GM18511 (cell line): ENCODE results near the gene ATP5PO.

Experiments used
- ATAC-seq: cut with Tn5 transposase; IDR thresholded peaks from one replicate; pipeline ENCODE4 v1.9.1; 2021; ENCODE audit warnings: mild to moderate bottlenecking, moderate library complexity; ENCODE audit not compliant: unreplicated experiment

Gene ATP5PO

DNA sequence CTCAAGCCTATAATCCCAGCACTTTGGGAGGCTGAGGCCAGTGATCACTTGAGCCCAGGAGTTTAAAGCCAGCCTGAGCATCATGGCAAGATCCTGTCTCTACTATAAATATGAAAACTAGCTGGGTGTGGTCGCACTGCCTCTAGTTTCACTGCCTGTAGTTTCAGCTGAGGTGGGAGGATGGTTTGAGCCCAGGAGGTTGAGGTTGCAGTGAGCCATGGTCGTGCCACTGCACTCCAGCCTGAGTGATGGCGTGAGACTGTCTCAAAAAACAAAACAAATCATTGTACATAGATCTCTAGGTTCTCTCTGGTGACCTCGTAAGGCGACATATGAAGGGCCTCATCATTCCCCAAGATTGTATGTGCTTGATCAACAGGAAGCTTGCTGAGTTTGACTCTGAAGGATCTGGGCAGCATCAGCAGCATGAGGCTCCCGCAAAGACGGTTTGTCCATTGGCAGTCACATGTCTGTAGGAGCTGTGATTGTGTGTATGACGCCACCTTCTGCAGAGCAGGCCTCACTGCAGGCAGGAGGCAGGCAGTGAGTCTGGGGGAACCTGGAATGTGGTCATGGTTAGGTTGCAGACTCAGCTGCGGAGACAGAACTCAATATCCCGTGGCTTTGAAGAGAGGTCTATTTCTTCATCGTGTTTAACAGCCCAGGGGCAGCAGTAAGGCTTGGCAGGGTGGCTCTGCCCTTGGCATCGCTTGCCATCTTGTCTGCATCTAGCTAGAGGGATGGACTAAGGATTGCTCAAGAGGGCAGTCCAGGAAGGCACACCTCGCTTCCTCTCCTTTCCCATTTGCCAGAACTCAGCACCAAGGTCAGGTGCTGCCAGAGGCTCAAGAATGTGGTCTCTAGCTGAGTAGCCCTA is 14.0 kb downstream of the ATP5PO start:
- no peak for ATAC-seq

GRCh38 chr21:33899199-33899598 is 16.4 kb downstream of the ATP5PO start:
- ATAC-seq: no peak

DNA sequence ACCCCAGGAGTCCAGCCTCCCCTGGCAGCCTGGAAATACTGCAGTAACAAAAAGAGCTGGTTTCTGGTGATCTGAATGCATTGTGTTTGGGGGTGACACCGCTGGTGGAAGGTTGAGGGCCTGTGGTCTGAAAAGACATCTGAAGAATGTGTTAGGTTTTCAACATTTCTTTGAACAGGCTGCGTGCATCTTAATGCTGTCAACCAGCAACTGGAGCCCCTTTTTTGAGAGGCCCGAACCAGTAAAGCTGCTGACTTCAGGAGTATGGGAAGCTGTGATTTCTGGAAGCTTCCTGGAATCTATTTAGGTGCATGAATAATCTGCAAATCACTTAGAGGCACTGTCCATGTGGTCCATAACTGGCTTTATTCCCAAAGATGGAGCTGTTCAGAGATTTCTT is 17.0 kb downstream of the ATP5PO start:
- ATAC-seq: no peak

DNA sequence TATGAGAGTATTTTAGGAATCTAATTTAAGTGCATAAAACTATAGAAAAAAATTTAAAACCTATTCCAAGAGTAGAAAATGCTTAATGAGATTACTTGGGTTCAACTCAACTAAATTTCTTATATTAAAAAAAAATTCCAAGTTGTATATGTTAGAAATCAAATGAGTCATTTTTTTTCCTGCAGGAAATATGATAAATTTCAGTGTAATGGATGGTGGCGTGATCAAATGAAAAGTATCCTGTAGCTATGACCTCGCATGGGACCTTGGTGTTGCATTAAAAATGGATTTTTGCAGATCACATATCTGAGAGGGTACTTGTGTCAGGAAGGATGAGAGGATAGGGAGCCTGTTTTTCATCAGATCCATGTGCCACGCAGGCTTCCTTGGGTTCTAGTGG is 17.9 kb downstream of the ATP5PO start:
- no peak for ATAC-seq

DNA sequence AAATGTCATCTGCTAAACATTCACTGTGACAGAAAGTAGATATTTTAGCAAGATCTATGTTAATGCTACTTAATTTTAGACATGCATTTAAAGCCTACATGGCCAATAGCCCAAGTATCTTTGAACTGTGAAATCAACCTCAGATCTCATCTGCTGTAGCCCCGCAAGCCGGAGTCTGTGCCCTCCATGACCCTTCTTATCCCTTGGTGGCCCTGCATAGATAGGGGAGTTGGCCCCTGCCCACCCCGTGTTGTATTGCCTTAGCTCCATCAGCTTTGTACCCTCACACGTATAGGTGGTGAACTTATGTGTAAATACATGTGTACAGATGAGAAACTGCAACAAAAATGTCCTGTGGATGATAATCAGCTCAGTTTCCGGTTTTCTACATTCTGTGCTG is 18.5 kb downstream of the ATP5PO start:
- ATAC-seq: no peak

GRCh38 chr21:33896691-33897090 is 18.9 kb downstream of the ATP5PO start:
- no peak for ATAC-seq

- ATAC-seq: no peak
Measured at GRCh38 chr21:33895356-33895755, 20.2 kb downstream of the ATP5PO start.

DNA sequence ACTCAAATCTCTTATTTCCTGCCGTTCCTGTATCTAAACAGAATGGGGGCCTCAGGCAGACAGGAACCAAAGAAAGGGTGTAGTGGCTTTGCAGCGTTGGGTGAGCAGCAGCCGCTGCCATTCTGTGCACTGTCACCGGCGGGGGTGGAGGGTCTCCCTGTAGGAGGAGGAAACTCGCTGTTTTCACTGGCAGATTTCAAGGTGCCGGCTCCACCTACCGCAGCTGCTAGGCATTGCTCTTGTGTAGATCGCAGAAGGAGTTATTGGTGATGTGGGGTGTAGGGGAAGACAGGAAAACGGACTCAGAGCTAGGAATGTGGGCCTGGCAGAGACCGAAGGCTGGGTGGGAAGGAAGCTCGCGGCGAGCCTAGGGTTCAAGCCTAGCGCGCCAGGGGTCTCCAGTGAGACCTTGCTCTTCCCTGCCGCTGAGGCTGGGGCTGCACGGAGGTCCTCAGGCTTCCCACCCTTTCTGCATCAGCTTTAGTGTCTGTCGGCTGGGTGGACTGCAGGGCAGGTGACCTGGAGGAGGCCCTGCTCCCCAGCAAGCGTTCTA is 20.8 kb downstream of the ATP5PO start:
- no peak for ATAC-seq

- no peak for ATAC-seq
Measured at GRCh38 chr21:33893917-33894316, 21.7 kb downstream of the ATP5PO start.

- no peak for ATAC-seq
Measured at GRCh38 chr21:33892853-33893252, 22.8 kb downstream of the ATP5PO start.

GRCh38 chr21:33890187-33890586 is 25.4 kb downstream of the ATP5PO start:
- ATAC-seq: no peak

DNA sequence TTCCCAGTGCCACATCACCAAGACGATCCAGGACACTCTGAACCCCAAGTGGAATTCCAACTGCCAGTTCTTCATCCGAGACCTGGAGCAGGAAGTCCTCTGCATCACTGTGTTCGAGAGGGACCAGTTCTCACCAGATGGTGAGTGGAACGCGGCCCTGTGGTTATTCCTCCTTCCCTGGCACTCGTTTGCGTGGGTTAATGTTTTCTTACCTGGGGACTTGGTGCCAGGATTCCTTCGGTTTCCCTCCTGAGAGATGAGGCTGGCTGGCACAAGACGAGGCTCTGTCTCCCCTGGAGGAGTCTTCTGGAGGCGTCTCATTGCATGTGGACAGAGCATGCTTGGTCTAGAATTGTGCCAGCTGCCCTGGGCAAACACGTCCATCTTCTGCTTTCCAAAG is 29.3 kb downstream of the ATP5PO start:
- no peak for ATAC-seq

GRCh38 chr21:33885172-33885514 is 30.5 kb downstream of the ATP5PO start:
- ATAC-seq: no peak

- no peak for ATAC-seq
Measured at GRCh38 chr21:33884376-33885171, 31.0 kb downstream of the ATP5PO start.

GRCh38 chr21:33883118-33883517 is 32.5 kb downstream of the ATP5PO start:
- no peak for ATAC-seq

GRCh38 chr21:33881689-33882440 is 33.7 kb downstream of the ATP5PO start:
- no peak for ATAC-seq

DNA sequence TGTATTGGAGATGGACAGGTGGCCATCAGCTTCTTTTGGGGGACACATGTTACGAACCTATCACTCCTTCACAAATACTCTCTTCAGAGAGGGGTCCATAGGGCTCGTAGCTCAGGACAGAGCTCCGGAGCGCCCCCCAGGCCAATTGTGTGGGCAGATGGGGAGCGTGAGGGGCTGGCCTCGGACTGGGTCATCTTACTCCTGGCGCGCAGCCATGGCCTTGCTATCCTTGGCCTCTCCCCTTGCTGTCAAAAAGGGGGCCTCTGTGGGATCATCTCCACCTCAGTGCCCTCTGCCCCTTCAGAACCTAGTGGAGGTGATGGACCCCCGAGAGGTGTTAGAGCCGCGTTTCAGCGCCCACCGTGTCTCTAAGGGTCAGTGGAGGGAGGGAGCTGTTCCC is 35.0 kb downstream of the ATP5PO start:
- ATAC-seq: no peak

GRCh38 chr21:33878824-33879223 is 36.8 kb downstream of the ATP5PO start:
- no peak for ATAC-seq

DNA sequence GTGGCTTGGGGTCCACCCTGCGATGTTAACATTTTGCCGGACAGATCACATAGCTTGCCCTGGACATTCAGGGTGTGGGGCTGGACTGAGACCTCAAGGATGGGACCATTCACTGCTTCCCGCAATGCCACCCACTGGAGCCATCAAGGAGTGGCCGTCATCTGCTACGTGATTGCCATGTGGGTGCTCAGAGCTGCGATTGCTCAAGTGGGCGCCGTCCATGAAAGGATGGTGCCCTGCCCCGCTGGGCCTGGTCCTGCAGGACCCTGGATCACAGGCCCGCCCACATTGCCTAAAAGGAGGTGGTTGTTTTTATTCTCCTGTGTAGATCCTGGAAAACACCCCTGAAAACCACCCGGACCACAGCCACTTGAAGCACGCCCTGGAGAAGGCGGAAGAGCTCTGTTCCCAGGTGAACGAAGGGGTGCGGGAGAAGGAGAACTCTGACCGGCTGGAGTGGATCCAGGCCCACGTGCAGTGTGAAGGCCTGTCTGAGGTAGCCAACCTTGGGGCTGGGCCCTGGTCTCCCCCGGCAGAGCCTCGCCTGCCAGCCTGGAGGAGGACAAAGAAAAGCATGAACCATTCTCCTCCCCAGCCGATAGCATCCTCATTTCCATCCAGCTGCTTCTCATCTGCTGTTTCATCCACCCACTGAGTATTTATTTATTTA is 40.4 kb downstream of the ATP5PO start:
- no peak for ATAC-seq

- ATAC-seq: no peak
Measured at GRCh38 chr21:33874161-33874560, 41.4 kb downstream of the ATP5PO start.
